HG02678 (cell line): ENCODE results near the gene ESPNL.

ENCODE experiments used
- ATAC-seq: cut with Tn5 transposase; IDR thresholded peaks from one replicate; pipeline ENCODE4 v1.9.1; 2021; ENCODE audit warnings: mild to moderate bottlenecking, moderate library complexity; ENCODE audit not compliant: unreplicated experiment

ESPNL gene

DNA sequence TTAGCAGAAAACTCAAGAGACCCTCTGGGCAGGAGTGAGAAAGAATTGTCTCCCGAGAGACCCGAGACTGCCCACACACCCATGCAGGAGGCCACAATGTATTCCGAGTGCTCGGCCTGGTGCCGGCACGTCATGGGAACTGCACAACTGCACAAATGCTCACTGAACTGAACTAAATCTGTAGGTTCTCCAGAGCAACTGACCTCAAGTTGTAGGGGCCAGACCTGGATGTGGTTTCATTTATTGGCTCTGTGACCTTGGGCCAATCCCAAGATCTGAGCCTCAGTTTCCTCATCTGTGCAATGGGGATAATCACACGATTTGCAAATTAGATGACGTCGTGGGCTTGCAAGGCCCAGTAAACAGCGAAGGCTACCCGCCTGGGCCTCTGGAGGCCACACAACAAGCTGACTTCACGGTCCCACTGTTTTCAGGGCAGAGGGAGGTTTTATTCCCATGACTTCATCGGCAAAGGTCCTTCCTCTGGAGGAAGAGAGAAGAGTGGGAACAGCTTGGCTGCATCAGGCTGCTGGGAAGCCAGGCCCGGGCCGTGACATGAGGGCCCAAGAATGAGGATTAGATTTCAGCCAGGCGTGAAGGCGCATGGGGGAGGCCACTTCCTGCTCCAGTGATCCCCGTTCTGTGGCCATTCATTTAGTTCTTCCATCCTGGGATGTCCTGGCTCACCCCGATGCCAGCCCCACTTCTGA is 55.1 kb downstream of the ESPNL start:
- ATAC-seq = no peak

GRCh38 chr2:238155761-238156694 is 55.9 kb downstream of the ESPNL start:
- ATAC-seq = no peak

DNA sequence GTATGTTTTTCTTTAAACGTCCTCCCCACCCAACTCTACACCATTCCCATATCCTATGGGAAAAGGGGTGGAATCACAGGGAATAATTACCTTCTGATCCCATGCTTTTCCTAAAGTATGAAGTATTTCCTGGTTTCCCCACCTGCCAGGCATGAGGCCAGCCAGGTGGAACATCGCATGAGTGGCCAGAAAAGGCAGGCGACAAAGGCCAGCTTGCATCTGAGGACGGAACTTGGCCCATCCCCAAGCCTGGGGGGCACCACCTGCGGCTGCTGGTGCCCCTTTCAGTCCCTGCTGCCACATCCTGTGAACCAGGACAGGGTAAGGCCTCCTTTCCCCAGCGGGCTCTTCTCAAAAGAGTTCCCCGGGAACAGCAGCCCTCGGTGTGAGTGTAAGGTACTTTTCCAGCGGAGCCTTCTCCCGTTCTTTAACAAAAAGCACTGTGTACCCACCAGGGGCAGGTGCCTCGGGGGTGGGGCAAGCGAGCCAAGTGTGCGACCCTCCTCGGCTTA is 57.4 kb downstream of the ESPNL start:
- no peak for ATAC-seq

GRCh38 chr2:238158018-238158508 is 57.9 kb downstream of the ESPNL start:
- no peak for ATAC-seq

DNA sequence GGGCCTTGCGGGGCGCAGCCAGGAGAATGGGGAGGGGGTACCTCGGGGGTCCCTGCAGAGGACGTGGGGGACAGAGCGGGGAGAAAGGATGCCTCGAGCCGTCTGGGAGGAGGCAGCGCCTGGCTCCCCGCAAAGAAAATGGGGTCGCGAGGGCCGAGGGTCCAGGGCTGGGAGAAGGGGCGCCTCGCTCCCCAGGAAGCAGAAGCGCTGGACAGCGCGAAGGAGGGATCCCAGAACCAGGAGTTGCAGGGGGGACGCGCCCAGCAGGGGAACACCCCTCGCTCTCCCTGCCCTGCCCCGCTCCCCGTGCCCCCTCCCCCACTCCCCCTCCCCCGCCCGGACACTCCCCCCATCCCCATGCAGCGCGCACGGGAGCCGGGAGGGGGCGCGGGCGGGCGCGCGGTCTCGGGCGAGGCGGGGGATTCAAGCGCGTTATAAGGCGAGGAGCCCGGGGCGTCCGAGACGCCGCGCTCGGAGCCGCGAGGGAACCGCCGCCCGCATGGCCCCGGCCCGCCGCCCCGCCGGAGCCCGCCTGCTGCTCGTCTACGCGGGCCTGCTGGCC is 58.5 kb downstream of the ESPNL start, which contains the start of gene ERFE:
ERFE (plus strand) TSS at position 462 of the 562 bp plus-strand sequence; CDS start at position 500, 38 bp downstream.
- no peak for ATAC-seq

- no peak for ATAC-seq
Observed at GRCh38 chr2:238159071-238159539, 59.0 kb downstream of the ESPNL start.

DNA sequence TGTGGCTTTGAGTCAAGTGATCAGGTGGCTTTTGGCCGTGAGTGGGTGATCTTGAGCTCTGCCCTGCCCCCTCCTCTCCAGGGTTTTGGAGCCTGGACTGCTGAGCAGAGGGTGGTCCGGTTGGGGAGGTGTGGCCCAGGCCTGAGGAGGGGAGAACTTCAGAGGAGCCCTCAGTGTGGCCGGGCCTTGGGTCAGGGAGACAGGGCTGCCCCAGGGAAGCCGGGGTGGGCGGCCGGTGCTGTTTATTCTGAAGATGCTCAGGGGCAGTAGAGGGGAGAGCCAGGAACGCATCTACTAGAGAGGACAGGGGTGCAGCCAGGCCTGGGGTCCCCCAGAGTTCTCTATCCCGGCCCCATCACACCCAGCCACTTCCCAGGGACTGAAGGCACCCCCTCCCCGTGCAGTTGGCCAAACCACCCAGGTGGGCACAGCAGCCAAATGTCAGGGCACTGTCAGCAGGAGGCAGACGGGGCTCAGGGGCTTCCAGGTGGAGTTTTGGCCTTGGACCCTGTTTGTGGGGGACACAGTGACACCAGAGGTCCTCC is 59.6 kb downstream of the ESPNL start:
- no peak for ATAC-seq

DNA sequence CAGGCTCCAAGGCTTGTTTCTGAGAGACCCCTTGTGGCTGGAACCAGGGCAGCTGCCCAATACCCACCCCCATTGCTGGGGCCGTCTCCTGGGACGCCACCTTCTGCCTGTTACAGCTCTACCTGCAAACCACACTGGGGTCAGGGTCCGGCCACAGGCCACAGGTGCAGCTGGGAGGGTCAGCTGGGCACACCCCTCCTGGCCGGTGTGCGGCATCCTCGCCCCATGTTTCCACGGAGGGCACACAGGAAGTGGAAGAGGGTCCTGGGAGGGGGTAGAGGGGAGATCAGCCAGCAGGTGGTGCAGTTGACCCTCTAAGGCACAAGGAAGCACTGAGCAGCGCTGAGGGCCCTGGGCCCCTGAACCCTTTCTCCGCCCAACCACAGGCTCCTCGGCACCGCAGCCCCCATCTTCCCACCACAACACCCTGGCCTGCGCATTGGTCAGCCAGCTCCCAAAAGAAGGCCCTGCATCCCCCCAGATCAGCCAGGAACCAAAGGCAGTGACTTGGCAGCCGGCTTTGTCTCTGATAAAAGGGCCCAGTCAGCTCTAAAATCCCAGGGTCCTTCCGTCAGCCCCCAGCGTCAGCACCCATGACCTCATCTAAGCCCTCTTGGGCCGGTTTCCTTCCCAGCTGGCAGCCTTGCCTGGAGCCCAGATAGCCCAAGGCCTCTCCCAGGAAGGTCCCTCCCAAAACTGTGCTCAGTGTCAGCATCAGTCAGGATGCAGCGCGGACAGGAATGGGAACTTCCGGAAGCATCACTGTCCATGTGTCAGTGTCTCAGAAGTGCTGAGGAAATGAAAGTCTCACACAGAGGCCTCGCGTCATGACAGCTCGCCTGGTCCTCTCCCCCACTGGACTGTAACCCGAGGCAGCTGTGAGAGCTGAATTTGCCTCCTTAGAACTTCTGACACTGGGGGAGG is 60.3 kb downstream of the ESPNL start:
- ATAC-seq = no peak

- ATAC-seq = no peak
Observed at GRCh38 chr2:238161291-238162051, 61.3 kb downstream of the ESPNL start.

GRCh38 chr2:238162251-238162845 is 62.2 kb downstream of the ESPNL start:
- ATAC-seq = no peak

DNA sequence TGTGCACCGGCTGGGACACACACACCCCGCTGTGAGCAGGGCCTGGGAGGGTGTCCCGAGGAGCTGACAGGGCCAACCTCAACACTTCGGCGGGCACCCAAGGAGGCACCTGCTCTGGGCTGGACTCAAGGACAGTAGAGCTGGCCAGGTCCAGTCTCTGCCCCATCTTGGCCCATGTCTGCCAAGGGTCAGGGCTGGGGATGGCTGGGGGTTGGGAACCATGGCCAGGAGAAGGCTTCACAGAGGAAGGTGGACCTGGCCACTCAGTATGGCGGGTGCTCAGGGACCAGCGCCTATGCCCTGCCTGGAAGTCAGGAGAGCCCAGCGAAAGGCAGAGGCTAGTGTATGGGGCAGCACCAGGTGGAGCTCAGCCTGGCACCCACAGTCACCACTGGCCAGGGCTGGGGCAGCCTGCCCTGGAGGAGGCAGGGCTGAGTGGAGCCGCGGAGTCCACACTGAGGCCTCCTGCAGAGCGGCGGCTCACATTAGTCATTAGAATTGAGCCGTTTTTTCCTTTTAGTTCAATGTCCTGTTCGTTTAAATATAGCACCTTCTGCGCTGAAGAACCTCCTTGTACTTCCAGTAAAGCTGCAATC is 62.8 kb downstream of the ESPNL start:
- ATAC-seq = no peak

DNA sequence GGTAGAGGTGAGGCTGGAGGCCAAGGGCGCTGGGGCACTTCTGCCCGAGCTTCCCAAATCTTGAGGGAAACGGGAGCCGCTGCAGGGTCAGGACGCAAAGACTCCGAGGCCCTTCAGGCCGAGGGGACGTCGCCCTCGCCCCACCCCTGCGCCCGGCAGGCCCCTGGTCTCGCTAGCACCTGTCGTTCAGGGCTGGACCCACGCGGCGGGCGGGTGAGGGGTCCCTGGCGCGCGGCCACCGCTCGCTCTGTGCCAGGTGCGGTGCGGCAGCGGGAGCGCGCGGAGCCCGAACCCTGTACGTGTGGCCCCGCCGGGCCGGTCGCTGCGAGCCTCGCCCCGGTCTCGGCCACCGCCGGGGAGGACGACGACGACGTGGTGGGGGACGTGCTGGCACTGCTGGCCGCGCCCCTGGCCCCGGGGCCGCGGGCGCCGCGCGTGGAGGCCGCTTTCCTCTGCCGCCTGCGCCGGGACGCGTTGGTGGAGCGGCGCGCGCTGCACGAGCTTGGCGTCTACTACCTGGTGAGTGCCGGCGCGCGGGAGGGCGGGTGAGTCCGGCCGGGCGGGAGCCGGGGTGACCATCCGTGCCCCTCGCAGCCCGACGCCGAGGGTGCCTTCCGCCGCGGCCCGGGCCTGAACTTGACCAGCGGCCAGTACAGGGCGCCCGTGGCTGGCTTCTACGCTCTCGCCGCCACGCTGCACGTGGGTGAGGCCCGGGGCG is 63.5 kb downstream of the ESPNL start:
- ATAC-seq = no peak

- no peak for ATAC-seq
Observed at GRCh38 chr2:238164906-238165287, 64.8 kb downstream of the ESPNL start.

DNA sequence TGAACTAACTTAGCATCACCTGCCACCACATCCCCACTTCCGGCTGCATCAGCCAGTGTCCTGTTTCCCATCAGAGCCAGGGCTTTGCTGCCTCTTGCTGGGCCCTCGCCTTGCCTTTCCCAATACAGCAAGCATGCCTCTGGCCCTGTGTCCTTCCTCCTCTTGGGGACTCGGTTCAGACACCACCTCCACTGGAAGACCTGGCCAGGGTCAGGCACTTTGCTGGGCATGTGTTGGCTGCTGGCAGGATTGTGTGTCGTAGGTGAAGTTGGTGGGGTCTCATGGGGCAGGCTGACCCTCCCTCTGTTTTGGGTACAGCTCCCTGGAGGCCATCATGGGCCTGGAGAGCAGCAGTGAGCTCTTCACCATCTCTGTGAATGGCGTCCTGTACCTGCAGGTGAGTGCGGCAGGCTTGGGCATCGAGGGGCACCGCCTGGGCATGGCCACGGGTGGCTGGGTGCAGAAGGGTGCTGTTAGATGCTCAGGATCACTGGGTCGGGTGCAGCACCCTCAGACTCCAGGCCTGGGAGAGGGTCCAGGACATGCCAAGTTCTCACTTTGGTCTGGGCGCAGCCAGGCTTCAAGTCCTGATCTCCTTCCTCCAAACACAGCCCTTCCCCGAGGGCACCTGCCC is 65.3 kb downstream of the ESPNL start:
- no peak for ATAC-seq

GRCh38 chr2:238166391-238167343 is 66.5 kb downstream of the ESPNL start:
- no peak for ATAC-seq

GRCh38 chr2:238167344-238167715 is 67.2 kb downstream of the ESPNL start:
- ATAC-seq = no peak
